ENCODE measurements around the gene CD38. TPM values are rescaled to one million over a fixed set of nuclear protein-coding genes. Genes with fewer than 3 reads are reported as not detected.

Gene CD38
- total RNA-seq, 1 experiment from 2014 or later: not detected

DNA sequence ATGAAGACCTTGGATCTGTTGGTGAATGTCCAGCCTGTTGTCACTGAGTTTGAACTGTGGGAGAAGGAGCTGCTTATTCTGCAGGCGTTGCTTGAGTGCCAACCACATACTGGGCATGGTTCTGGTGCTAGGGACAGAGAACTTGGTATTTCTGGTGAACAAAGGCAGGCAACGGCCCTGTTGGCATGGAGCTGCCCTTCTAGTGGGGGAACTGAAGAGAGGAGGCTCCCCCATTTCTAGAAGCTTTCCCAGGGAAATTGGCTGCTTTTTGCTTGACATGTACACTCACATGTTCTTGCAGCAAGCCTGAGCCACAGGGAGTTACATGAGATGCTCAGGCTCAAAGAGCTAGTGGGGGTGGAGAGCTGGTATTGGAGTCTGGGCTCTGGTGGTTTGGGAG is 8.9 kb upstream of the CD38 start:
- no TSS peak for BruUV-seq (replicated peaks)
- H3K4me1 ChIP-seq (ENCODE audit: insufficient read depth, low read length, poor library complexity, severe bottlenecking): no peaks in the 10 kb centered on the region
- DNase-seq (ENCODE audit: low spot score): no peak
- intact Hi-C loops (cut with micrococcal nuclease; ENCODE audit: unreplicated experiment): no loop called here
- H3K9me3 ChIP-seq (ENCODE audit: low read depth, low read length, poor library complexity, severe bottlenecking): no peaks in the 10 kb centered on the region
- H3K36me3 ChIP-seq (ENCODE audit: insufficient read depth, low read length, poor library complexity, severe bottlenecking): no peaks in the 10 kb centered on the region
- H3K27ac ChIP-seq (ENCODE audit: low read depth, low read length, poor library complexity, severe bottlenecking): no peak overlapping the region
- peaks cover 4% of the 10 kb centered on the region for H3K27me3 ChIP-seq (replicated peaks; ENCODE audit: insufficient read depth, low read depth, low read length, poor library complexity)
- TF ChIP-seq, protein P1, sequence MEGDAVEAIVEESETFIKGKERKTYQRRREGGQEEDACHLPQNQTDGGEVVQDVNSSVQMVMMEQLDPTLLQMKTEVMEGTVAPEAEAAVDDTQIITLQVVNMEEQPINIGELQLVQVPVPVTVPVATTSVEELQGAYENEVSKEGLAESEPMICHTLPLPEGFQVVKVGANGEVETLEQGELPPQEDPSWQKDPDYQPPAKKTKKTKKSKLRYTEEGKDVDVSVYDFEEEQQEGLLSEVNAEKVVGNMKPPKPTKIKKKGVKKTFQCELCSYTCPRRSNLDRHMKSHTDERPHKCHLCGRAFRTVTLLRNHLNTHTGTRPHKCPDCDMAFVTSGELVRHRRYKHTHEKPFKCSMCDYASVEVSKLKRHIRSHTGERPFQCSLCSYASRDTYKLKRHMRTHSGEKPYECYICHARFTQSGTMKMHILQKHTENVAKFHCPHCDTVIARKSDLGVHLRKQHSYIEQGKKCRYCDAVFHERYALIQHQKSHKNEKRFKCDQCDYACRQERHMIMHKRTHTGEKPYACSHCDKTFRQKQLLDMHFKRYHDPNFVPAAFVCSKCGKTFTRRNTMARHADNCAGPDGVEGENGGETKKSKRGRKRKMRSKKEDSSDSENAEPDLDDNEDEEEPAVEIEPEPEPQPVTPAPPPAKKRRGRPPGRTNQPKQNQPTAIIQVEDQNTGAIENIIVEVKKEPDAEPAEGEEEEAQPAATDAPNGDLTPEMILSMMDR (conservative IDR thresholded peaks at IDR 0.05; ENCODE audit: low read depth, low read length): no peak
- TF ChIP-seq EZH2 (IDR thresholded peaks at IDR 0.05; ENCODE audit: borderline replicate concordance, low read depth, low read length, poor library complexity, severe bottlenecking): no peak
- ChIA-PET POLR2A (ENCODE audit: low non-redundant PET) (interaction anchor here (0.9 kb wide), 1 partner anchor 271 kb away, joined by 5 read pairs; no protein-coding TSS in a partner anchor), CTCF (no interaction called here)
- no peak overlapping the region for H3K4me3 ChIP-seq (ENCODE audit: low read depth, low read length, poor library complexity, severe bottlenecking)

DNA sequence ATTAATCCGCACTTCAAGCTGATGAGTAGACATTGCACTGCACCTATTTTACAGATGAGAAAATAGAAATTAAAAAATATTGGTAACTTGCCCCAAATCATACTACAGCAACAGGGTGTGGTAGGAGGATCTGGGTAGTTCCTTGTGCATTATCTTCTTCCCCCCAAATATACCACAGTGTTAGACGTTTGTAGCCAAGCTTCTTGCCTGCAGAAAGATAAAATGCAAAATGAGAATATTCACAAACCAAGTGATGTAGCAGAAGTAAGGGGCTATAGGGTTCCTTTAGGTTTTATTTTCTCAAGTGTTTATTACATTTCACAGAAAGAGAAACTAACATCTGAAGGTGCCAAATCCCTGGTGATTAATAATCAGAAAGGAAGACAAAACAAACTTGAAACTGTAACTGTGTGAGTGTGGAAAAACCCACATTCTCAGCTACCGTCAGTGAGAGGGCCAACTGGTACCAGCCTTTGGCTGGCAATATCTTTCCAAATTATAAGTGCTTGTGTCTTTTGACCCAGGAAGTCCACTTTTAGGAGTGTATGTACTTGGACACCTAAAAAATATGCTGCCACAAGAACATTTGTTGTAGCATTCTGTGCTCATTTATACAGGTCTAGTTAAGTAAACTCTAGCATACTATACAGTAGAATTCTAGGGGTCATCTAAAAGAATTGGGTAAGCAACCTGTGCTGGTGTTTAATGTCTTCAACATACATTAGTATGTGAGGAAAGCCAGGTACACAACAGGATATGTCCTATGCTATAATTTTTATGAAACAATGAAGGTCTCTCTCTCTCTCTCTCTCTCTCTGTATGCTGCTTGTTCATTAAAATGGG is 6.7 kb upstream of the CD38 start:
- no TSS peak for BruUV-seq (replicated peaks)
- POLR2A ChIA-PET (ENCODE audit: low non-redundant PET): no interaction called here
- CTCF ChIA-PET: no interaction called here
- no peak for DNase-seq (ENCODE audit: low spot score)
- Histone ChIP-seq H3K4me3 (ENCODE audit: low read depth, low read length, poor library complexity, severe bottlenecking) (no peak overlapping the region), H3K36me3 (ENCODE audit: insufficient read depth, low read length, poor library complexity, severe bottlenecking) (no peaks in the 10 kb centered on the region), H3K27me3 (replicated peaks; ENCODE audit: insufficient read depth, low read depth, low read length, poor library complexity) (peaks cover 6% of the 10 kb centered on the region), H3K27ac (ENCODE audit: low read depth, low read length, poor library complexity, severe bottlenecking) (no peak overlapping the region), H3K4me1 (ENCODE audit: insufficient read depth, low read length, poor library complexity, severe bottlenecking) (no peaks in the 10 kb centered on the region), H3K9me3 (ENCODE audit: low read depth, low read length, poor library complexity, severe bottlenecking) (no peaks in the 10 kb centered on the region)
- TF ChIP-seq, protein P1 (conservative IDR thresholded peaks at IDR 0.05; ENCODE audit: low read depth, low read length): no peak
- TF ChIP-seq EZH2 (IDR thresholded peaks at IDR 0.05; ENCODE audit: borderline replicate concordance, low read depth, low read length, poor library complexity, severe bottlenecking): no peak
- intact Hi-C loops (cut with micrococcal nuclease; ENCODE audit: unreplicated experiment): no loop called here

DNA sequence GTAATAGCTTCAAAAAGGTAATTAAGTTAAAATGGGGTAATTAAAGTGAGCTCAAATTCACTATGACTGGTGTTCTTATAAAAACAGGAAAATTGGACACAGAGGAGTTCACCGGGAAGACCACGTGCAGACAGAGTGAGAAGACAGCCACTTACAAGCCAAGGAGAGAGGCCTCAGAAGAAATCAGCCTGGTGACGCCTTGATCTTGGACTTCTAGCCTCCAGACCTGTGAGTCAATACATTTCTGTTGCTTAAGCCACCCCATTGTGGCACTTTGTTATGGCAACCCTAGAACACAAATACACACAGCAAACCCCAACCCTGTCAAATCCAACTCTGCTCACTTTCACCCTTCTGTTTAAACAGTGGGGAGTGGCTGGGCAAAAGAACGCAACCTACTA is 4.1 kb upstream of the CD38 start:
- no TSS peak for BruUV-seq (replicated peaks)
- DNase-seq (ENCODE audit: low spot score): no peak
- Histone ChIP-seq H3K27me3 (replicated peaks; ENCODE audit: insufficient read depth, low read depth, low read length, poor library complexity) (peaks cover 16% of the 10 kb centered on the region), H3K4me1 (ENCODE audit: insufficient read depth, low read length, poor library complexity, severe bottlenecking) (no peaks in the 10 kb centered on the region), H3K27ac (ENCODE audit: low read depth, low read length, poor library complexity, severe bottlenecking) (no peak overlapping the region), H3K9me3 (ENCODE audit: low read depth, low read length, poor library complexity, severe bottlenecking) (no peaks in the 10 kb centered on the region), H3K4me3 (ENCODE audit: low read depth, low read length, poor library complexity, severe bottlenecking) (no peak overlapping the region), H3K36me3 (ENCODE audit: insufficient read depth, low read length, poor library complexity, severe bottlenecking) (no peaks in the 10 kb centered on the region)
- intact Hi-C loops (cut with micrococcal nuclease; ENCODE audit: unreplicated experiment): no loop called here
- CTCF ChIA-PET: no interaction called here
- TF ChIP-seq, protein P1 (conservative IDR thresholded peaks at IDR 0.05; ENCODE audit: low read depth, low read length): no peak
- no peak for TF ChIP-seq EZH2 (IDR thresholded peaks at IDR 0.05; ENCODE audit: borderline replicate concordance, low read depth, low read length, poor library complexity, severe bottlenecking)
- POLR2A ChIA-PET (ENCODE audit: low non-redundant PET): no interaction called here

Measured in A673 (cell line).